HG03135 (cell line): ENCODE measurements around the gene UROS.

Experiments used
- ATAC-seq: cut with Tn5 transposase; IDR thresholded peaks from one replicate; pipeline ENCODE4 v1.9.1; 2021; ENCODE audit warnings: mild to moderate bottlenecking, moderate library complexity; ENCODE audit not compliant: unreplicated experiment

The UROS gene

GRCh38 chr10:125838802-125839575 is 15.9 kb upstream of the UROS start:
- ATAC-seq = no peak

- no peak for ATAC-seq
Observed at GRCh38 chr10:125836746-125837145, 13.7 kb upstream of the UROS start.

GRCh38 chr10:125828311-125828710 is 5.3 kb upstream of the UROS start:
- no peak for ATAC-seq

GRCh38 chr10:125827133-125827532 is 4.1 kb upstream of the UROS start:
- no peak for ATAC-seq

- ATAC-seq = no peak
Observed at GRCh38 chr10:125824736-125825135, 1.7 kb upstream of the UROS start.

GRCh38 chr10:125823663-125824251 is 699 bp upstream of the UROS start:
- ATAC-seq = peak; percentile 4

- peak; percentile 54 for ATAC-seq
Observed at GRCh38 chr10:125820701-125821100, 2.4 kb downstream of the UROS start.

- ATAC-seq = no peak
Observed at GRCh38 chr10:125817337-125817946, 5.6 kb downstream of the UROS start.

- no peak for ATAC-seq
Observed at GRCh38 chr10:125816548-125816947, 6.5 kb downstream of the UROS start.

GRCh38 chr10:125815764-125816163 is 7.3 kb downstream of the UROS start:
- no peak for ATAC-seq

GRCh38 chr10:125812128-125812750 is 10.8 kb downstream of the UROS start:
- ATAC-seq = no peak

- ATAC-seq = no peak
Observed at GRCh38 chr10:125811251-125811650, 11.8 kb downstream of the UROS start.

- no peak for ATAC-seq
Observed at GRCh38 chr10:125808047-125808446, 15.0 kb downstream of the UROS start.

- ATAC-seq = no peak
Observed at GRCh38 chr10:125802739-125803138, 20.3 kb downstream of the UROS start.

- no peak for ATAC-seq
Observed at GRCh38 chr10:125802131-125802530, 20.9 kb downstream of the UROS start.

- ATAC-seq = no peak
Observed at GRCh38 chr10:125801574-125801973, 21.5 kb downstream of the UROS start.

GRCh38 chr10:125799451-125800182 is 23.4 kb downstream of the UROS start:
- ATAC-seq = no peak

GRCh38 chr10:125797994-125798662 is 24.9 kb downstream of the UROS start:
- ATAC-seq = no peak

- ATAC-seq = no peak
Observed at GRCh38 chr10:125797424-125797823, 25.6 kb downstream of the UROS start.

GRCh38 chr10:125795637-125796190 is 27.3 kb downstream of the UROS start:
- ATAC-seq = no peak
